GM19238 (cell line): ENCODE data around the gene ARHGEF7.
"Not testable (repeated sequence)": the region's sequence is repeated elsewhere in the genome, so short reads cannot be mapped to it uniquely, and the experiment has no call there.

Experiments used
- DNase-seq: peaks from one replicate; pipeline ENCODE4 v3.0.0; 2011; ENCODE audit warnings: low spot score; ENCODE audit not compliant: insufficient read length

Gene ARHGEF7

GRCh38 chr13:111115061-111115964 is at the start of gene ARHGEF7:
ARHGEF7 (plus strand) TSS chr13:111115310; CDS start chr13:111115527, 217 bp downstream.
- DNase-seq, result peak; percentile 17

GRCh38 chr13:111065698-111066097 is 49.4 kb upstream of the ARHGEF7 start:
- no peak for DNase-seq

- no peak for DNase-seq
Measured at GRCh38 chr13:111066544-111066943, 48.6 kb upstream of the ARHGEF7 start.

- DNase-seq, result no peak
Measured at GRCh38 chr13:111068009-111068350, 47.1 kb upstream of the ARHGEF7 start.

- DNase-seq, result not testable (repeated sequence)
Measured at GRCh38 chr13:111071120-111071519, 44.0 kb upstream of the ARHGEF7 start.

GRCh38 chr13:111071526-111071925 is 43.6 kb upstream of the ARHGEF7 start:
- not testable (repeated sequence) for DNase-seq

- no peak for DNase-seq
Measured at GRCh38 chr13:111074826-111075225, 40.3 kb upstream of the ARHGEF7 start.

GRCh38 chr13:111076155-111077013 is 38.7 kb upstream of the ARHGEF7 start:
- DNase-seq, result no peak

GRCh38 chr13:111079375-111079774 is 35.7 kb upstream of the ARHGEF7 start:
- no peak for DNase-seq

- DNase-seq, result no peak
Measured at GRCh38 chr13:111080642-111081041, 34.5 kb upstream of the ARHGEF7 start.

- no peak for DNase-seq
Measured at GRCh38 chr13:111082240-111082639, 32.9 kb upstream of the ARHGEF7 start.

- DNase-seq, result not testable (repeated sequence)
Measured at GRCh38 chr13:111082769-111083168, 32.3 kb upstream of the ARHGEF7 start.

GRCh38 chr13:111083693-111084092 is 31.4 kb upstream of the ARHGEF7 start:
- DNase-seq, result not testable (repeated sequence)

- DNase-seq, result no peak
Measured at GRCh38 chr13:111090169-111090568, 24.9 kb upstream of the ARHGEF7 start.

GRCh38 chr13:111092685-111093084 is 22.4 kb upstream of the ARHGEF7 start:
- no peak for DNase-seq

- DNase-seq, result no peak
Measured at GRCh38 chr13:111093136-111093535, 22.0 kb upstream of the ARHGEF7 start.

GRCh38 chr13:111093634-111094033 is 21.5 kb upstream of the ARHGEF7 start:
- no peak for DNase-seq

- DNase-seq, result no peak
Measured at GRCh38 chr13:111095031-111095840, 19.9 kb upstream of the ARHGEF7 start.

- DNase-seq, result no peak
Measured at GRCh38 chr13:111095911-111096501, 19.1 kb upstream of the ARHGEF7 start.

- no peak for DNase-seq
Measured at GRCh38 chr13:111099290-111099689, 15.8 kb upstream of the ARHGEF7 start.

GRCh38 chr13:111110054-111110453 is 5.1 kb upstream of the ARHGEF7 start:
- DNase-seq, result no peak
